Keratinocyte (primary cell): ENCODE measurements around the gene RPL39L. TPM values are rescaled to one million over a fixed set of nuclear protein-coding genes. Genes with fewer than 3 reads are reported as not detected.

Experiments used
- DNase-seq: peaks from one replicate; pipeline ENCODE4 v3.0.0-alpha.2; 2011; ENCODE audit warnings: low read depth, missing footprints, low spot score
- FAIRE-seq: peaks from 2 replicates; lab custom pipeline; 2011; peaks lifted over from hg19 to GRCh38; lab: Jason Lieb, UNC
- H2AFZ ChIP-seq: 2 replicates; pipeline ENCODE4 v1.6.0; 2012; ENCODE audit warnings: low read length, control low read depth, inconsistent platforms; ENCODE audit not compliant: control insufficient read depth
- H3K27ac ChIP-seq: 2 replicates; pipeline ENCODE4 v1.5.1; 2011; ENCODE audit warnings: low read length; ENCODE audit not compliant: control insufficient read depth, insufficient read depth
- H3K27me3 ChIP-seq: 3 replicates; pipeline ENCODE4 v1.6.0; 2011; ENCODE audit warnings: low read length; ENCODE audit not compliant: control insufficient read depth, insufficient read depth; ENCODE audit errors: extremely low read depth
- H3K36me3 ChIP-seq, 2 experiments: 2 replicates in 1 of 2; 3 replicates in 1 of 2; pipeline ENCODE4 v1.5.1; 2011; ENCODE audit warnings: low read length in 2 of 2, mild to moderate bottlenecking in 1 of 2; ENCODE audit not compliant: control insufficient read depth in 2 of 2, insufficient read depth in 2 of 2; ENCODE audit errors: extremely low read depth in 1 of 2
- H3K4me1 ChIP-seq: 3 replicates; pipeline ENCODE4 v1.5.1; 2011; ENCODE audit warnings: low read length; ENCODE audit not compliant: control insufficient read depth, insufficient read depth; ENCODE audit errors: extremely low read depth
- H3K4me2 ChIP-seq: 3 replicates; pipeline ENCODE4 v1.6.0; 2011; ENCODE audit warnings: low read depth, low read length; ENCODE audit not compliant: control insufficient read depth, insufficient read depth; ENCODE audit errors: extremely low read depth
- H3K4me3 ChIP-seq, 3 experiments: fragments of 200-600 bp in 1 of 3; sonication (generic) in 1 of 3; 2 replicates in 2 of 3; 3 replicates in 1 of 3; pipeline ENCODE4 v1.5.1; 2011 to 2016; ENCODE audit warnings: low read length in 3 of 3, mild to moderate bottlenecking in 3 of 3, control low read depth in 2 of 3, inconsistent platforms in 1 of 3, low read depth in 1 of 3, mixed read lengths in 1 of 3, mixed run types in 1 of 3, moderate library complexity in 1 of 3; ENCODE audit not compliant: control insufficient read depth in 2 of 3, insufficient read depth in 2 of 3; ENCODE audit errors: extremely low read depth in 1 of 3
- H3K79me2 ChIP-seq: 2 replicates; pipeline ENCODE4 v1.6.0; 2012; ENCODE audit warnings: low read length; ENCODE audit not compliant: control insufficient read depth, insufficient read depth
- H3K9ac ChIP-seq: 3 replicates; pipeline ENCODE4 v1.6.0; 2011; ENCODE audit warnings: low read length; ENCODE audit not compliant: control insufficient read depth, insufficient read depth; ENCODE audit errors: extremely low read depth
- H3K9me1 ChIP-seq: 3 replicates; pipeline ENCODE4 v1.6.0; 2011; ENCODE audit warnings: low read length; ENCODE audit not compliant: control insufficient read depth, insufficient read depth; ENCODE audit errors: extremely low read depth
- H3K9me3 ChIP-seq: 2 replicates; pipeline ENCODE4 v1.5.1; 2012; ENCODE audit warnings: low read depth, low read length; ENCODE audit not compliant: control insufficient read depth
- H4K20me1 ChIP-seq: 3 replicates; pipeline ENCODE4 v1.6.0; 2011; ENCODE audit warnings: low read length; ENCODE audit not compliant: control insufficient read depth, insufficient read depth; ENCODE audit errors: extremely low read depth
- CTCF ChIP-seq, 3 experiments: IDR thresholded peaks in 1 of 3; conservative IDR thresholded peaks in 1 of 3; optimal IDR thresholded peaks in 1 of 3; 2 replicates in 2 of 3; 3 replicates in 1 of 3; pipeline versions ENCODE3 to v1.5.1; 2011; ENCODE audit warnings: low read length in 3 of 3, mild to moderate bottlenecking in 3 of 3, moderate library complexity in 2 of 3, control low read depth in 1 of 3, inconsistent platforms in 1 of 3; ENCODE audit not compliant: insufficient read depth in 2 of 3; ENCODE audit errors: extremely low read depth in 1 of 3
- EZH2 ChIP-seq: IDR thresholded peaks from one replicate; pipeline ENCODE4 v1.6.1; 2012; ENCODE audit warnings: inconsistent platforms, mild to moderate bottlenecking, low read length, moderate library complexity
- dilution Hi-C: fragments of 300-500 bp; cut with MboI; formaldehyde crosslinking; loops from one replicate; pipeline ENCODE4 v1.7.0; 2020; ENCODE audit warnings: low sequenced_read_pairs; ENCODE audit not compliant: extremely low pct_ligation_motif_present
- polyA plus RNA-seq, 5 experiments: library from polyadenylated mRNA; depleted of rRNA in 3 of 5; stranded (reverse) in 3 of 5; stranded (forward) in 1 of 5; unstranded in 1 of 5; fragments of >200 nt; gene quantifications; 1 replicate in 1 of 5; 2 replicates in 3 of 5; 3 replicates in 1 of 5; pipeline versions ENCODE4 v1.2.1 to v1.2.3, GENCODE V29; 2011 to 2012; ENCODE audit warnings: missing spikeins in 2 of 5, low read depth in 1 of 5, low replicate concordance in 1 of 5

RPL39L gene
- polyA plus RNA-seq, 1 donor (not counting 4 experiments of a cell fraction or from before 2014, with no cell fraction given): 20.0 TPM

DNA sequence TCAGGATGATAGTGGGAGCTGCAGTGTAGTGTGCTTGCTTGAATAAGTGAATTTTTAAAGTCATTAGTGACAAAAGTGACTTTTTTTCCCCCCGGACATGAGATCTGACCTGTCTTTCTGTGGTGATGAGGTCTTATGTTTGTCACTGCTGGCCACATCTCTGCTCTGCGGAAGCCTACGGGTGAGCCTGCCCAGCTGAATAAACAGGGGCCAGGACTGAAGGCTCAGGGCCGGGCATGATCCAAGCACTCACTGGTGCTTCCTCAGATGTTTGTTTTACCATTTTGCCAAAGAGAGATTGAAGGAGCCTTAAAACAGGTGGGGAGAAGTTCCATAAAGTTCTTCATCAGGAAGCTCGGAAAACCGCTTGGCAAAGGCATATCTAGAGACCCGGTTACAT, 35.0 kb downstream of the RPL39L start:
- no peaks in the 10 kb centered on the region for H3K79me2 ChIP-seq
- no peaks in the 10 kb centered on the region for H3K36me3 ChIP-seq
- no peaks in the 10 kb centered on the region for H3K27me3 ChIP-seq
- DNase-seq (no peak), FAIRE-seq (no peak)
- H3K4me1 ChIP-seq: no peaks in the 10 kb centered on the region
- dilution Hi-C loops: no loop called here
- no peaks in the 10 kb centered on the region for H4K20me1 ChIP-seq
- no peak overlapping the region for H3K4me2 ChIP-seq
- H3K9ac ChIP-seq: no peak overlapping the region
- no peak overlapping the region for H2AFZ ChIP-seq
- H3K9me1 ChIP-seq: no peaks in the 10 kb centered on the region
- H3K9me3 ChIP-seq: no peaks in the 10 kb centered on the region
- TF ChIP-seq EZH2: no peak
- no peak for TF ChIP-seq CTCF (optimal IDR thresholded peaks at IDR 0.05 in 1 of 3, IDR thresholded peaks at IDR 0.05 in 1 of 3, conservative IDR thresholded peaks at IDR 0.05 in 1 of 3; ENCODE audit: extremely low read depth in 1 of 3, insufficient read depth in 2 of 3, low read length in 3 of 3)
- no peak overlapping the region for H3K27ac ChIP-seq
- H3K4me3 ChIP-seq: no peak overlapping the region

- Histone ChIP-seq H3K36me3 (no peaks in the 10 kb centered on the region), H3K9me1 (no peaks in the 10 kb centered on the region), H3K27me3 (no peaks in the 10 kb centered on the region), H4K20me1 (no peaks in the 10 kb centered on the region), H3K27ac (no peak overlapping the region), H3K4me2 (no peak overlapping the region), H3K4me3 (no peak overlapping the region), H3K4me1 (no peaks in the 10 kb centered on the region), H3K9ac (no peak overlapping the region), H2AFZ (no peak overlapping the region), H3K9me3 (no peaks in the 10 kb centered on the region), H3K79me2 (no peaks in the 10 kb centered on the region)
- FAIRE-seq: no peak
- TF ChIP-seq EZH2 (no peak), CTCF (optimal IDR thresholded peaks at IDR 0.05 in 1 of 3, IDR thresholded peaks at IDR 0.05 in 1 of 3, conservative IDR thresholded peaks at IDR 0.05 in 1 of 3; ENCODE audit: extremely low read depth in 1 of 3, insufficient read depth in 2 of 3, low read length in 3 of 3) (no peak)
- dilution Hi-C loops: no loop called here
- no peak for DNase-seq
Observed at GRCh38 chr3:187103251-187103650, 36.0 kb downstream of the RPL39L start.
